D721Med (cell line): Measurements from ENCODE around the gene KRT16.
"Not testable (repeated sequence)": the region's sequence is repeated elsewhere in the genome, so short reads cannot be mapped to it uniquely, and the experiment has no call there.

ENCODE experiments used
- DNase-seq: peaks from one replicate; pipeline ENCODE4 v3.0.0; 2011; ENCODE audit warnings: low spot score; ENCODE audit not compliant: insufficient read length
- FAIRE-seq: peaks from 2 replicates; lab custom pipeline; 2011; peaks lifted over from hg19 to GRCh38; lab: Jason Lieb, UNC
- CTCF ChIP-seq: IDR thresholded peaks from 2 replicates; pipeline ENCODE4 v1.5.1; 2012; ENCODE audit warnings: mild to moderate bottlenecking, control low read depth; ENCODE audit not compliant: insufficient read depth; ENCODE audit errors: missing control alignments

Gene KRT16

GRCh38 chr17:41610965-41611640, 1.5 kb downstream of the KRT16 start:
- DNase-seq (no peak), FAIRE-seq (no peak)

GRCh38 chr17:41610061-41610517, 2.5 kb downstream of the KRT16 start:
- not testable (repeated sequence) for FAIRE-seq, DNase-seq
- TF ChIP-seq CTCF, result peak; percentile 28

More at GRCh38 chr17:41610965-41611640, 1.5 kb downstream of the KRT16 start:
- TF ChIP-seq CTCF, result no peak

GRCh38 chr17:41606930-41607329, 5.6 kb downstream of the KRT16 start:
- FAIRE-seq, DNase-seq: not testable (repeated sequence)

GRCh38 chr17:41602524-41602923, 10.0 kb downstream of the KRT16 start:
- no peak for DNase-seq
- TF ChIP-seq CTCF, result no peak
- FAIRE-seq, result no peak

GRCh38 chr17:41600318-41600717, 12.2 kb downstream of the KRT16 start:
- DNase-seq, result no peak
- no peak for TF ChIP-seq CTCF
- no peak for FAIRE-seq

GRCh38 chr17:41599680-41600079, 12.9 kb downstream of the KRT16 start:
- FAIRE-seq, result no peak
- TF ChIP-seq CTCF, result no peak
- DNase-seq, result no peak

- TF ChIP-seq CTCF, result no peak
- DNase-seq, result no peak
- no peak for FAIRE-seq
Measured at GRCh38 chr17:41595585-41595984, 17.0 kb downstream of the KRT16 start.
